ENCODE measurements around the gene FBN2. TPM values are rescaled to one million over a fixed set of nuclear protein-coding genes. Genes with fewer than 3 reads are reported as not detected.
"Not testable (repeated sequence)": the region's sequence is repeated elsewhere in the genome, so short reads cannot be mapped to it uniquely, and the experiment has no call there.

The FBN2 gene
- total RNA-seq, 1 experiment from 2014 or later = 1.6 TPM

- H3K27ac ChIP-seq (ENCODE audit: low read depth, low read length, poor library complexity, severe bottlenecking) = no peak overlapping the region
- CTCF ChIA-PET = no interaction called here
Observed at GRCh38 chr5:128462330-128462729, 75.7 kb downstream of the FBN2 start.

GRCh38 chr5:128457147-128457915, 80.7 kb downstream of the FBN2 start:
- H3K4me3 ChIP-seq (ENCODE audit: low read depth, low read length, poor library complexity, severe bottlenecking); intact Hi-C loops (cut with micrococcal nuclease; ENCODE audit: unreplicated experiment); H3K4me1 ChIP-seq (ENCODE audit: insufficient read depth, low read length, poor library complexity, severe bottlenecking); H3K36me3 ChIP-seq (ENCODE audit: insufficient read depth, low read length, poor library complexity, severe bottlenecking); DNase-seq (ENCODE audit: low spot score); CTCF ChIA-PET; H3K27me3 ChIP-seq (replicated peaks; ENCODE audit: insufficient read depth, low read depth, low read length, poor library complexity); H3K27ac ChIP-seq (ENCODE audit: low read depth, low read length, poor library complexity, severe bottlenecking); H3K9me3 ChIP-seq (ENCODE audit: low read depth, low read length, poor library complexity, severe bottlenecking); POLR2A ChIA-PET (ENCODE audit: low non-redundant PET); BruUV-seq (replicated peaks): not testable (repeated sequence)

More at GRCh38 chr5:128462330-128462729, 75.7 kb downstream of the FBN2 start:
- no TSS peak for BruUV-seq (replicated peaks)
- DNase-seq (ENCODE audit: low spot score) = no peak
- Histone ChIP-seq H3K4me1 (ENCODE audit: insufficient read depth, low read length, poor library complexity, severe bottlenecking) (no peaks in the 10 kb centered on the region), H3K4me3 (ENCODE audit: low read depth, low read length, poor library complexity, severe bottlenecking) (no peak overlapping the region), H3K27me3 (replicated peaks; ENCODE audit: insufficient read depth, low read depth, low read length, poor library complexity) (no peaks in the 10 kb centered on the region), H3K9me3 (ENCODE audit: low read depth, low read length, poor library complexity, severe bottlenecking) (no peaks in the 10 kb centered on the region), H3K36me3 (ENCODE audit: insufficient read depth, low read length, poor library complexity, severe bottlenecking) (no peaks in the 10 kb centered on the region)
- POLR2A ChIA-PET (ENCODE audit: low non-redundant PET) = no interaction called here
- no peak for TF ChIP-seq CTCF (conservative IDR thresholded peaks at IDR 0.05; ENCODE audit: low read depth, low read length)
- TF ChIP-seq EZH2 (IDR thresholded peaks at IDR 0.05; ENCODE audit: borderline replicate concordance, low read depth, low read length, poor library complexity, severe bottlenecking) = no peak
- intact Hi-C loops (cut with micrococcal nuclease; ENCODE audit: unreplicated experiment) = no loop called here

GRCh38 chr5:128455841-128456361, 82.1 kb downstream of the FBN2 start:
- intact Hi-C loops (cut with micrococcal nuclease; ENCODE audit: unreplicated experiment) = no loop called here
- Histone ChIP-seq H3K27ac (ENCODE audit: low read depth, low read length, poor library complexity, severe bottlenecking) (no peak overlapping the region), H3K9me3 (ENCODE audit: low read depth, low read length, poor library complexity, severe bottlenecking) (no peaks in the 10 kb centered on the region), H3K36me3 (ENCODE audit: insufficient read depth, low read length, poor library complexity, severe bottlenecking) (no peaks in the 10 kb centered on the region), H3K4me1 (ENCODE audit: insufficient read depth, low read length, poor library complexity, severe bottlenecking) (no peaks in the 10 kb centered on the region), H3K4me3 (ENCODE audit: low read depth, low read length, poor library complexity, severe bottlenecking) (no peak overlapping the region), H3K27me3 (replicated peaks; ENCODE audit: insufficient read depth, low read depth, low read length, poor library complexity) (no peaks in the 10 kb centered on the region)
- BruUV-seq (replicated peaks) = no TSS peak
- TF ChIP-seq EZH2 (IDR thresholded peaks at IDR 0.05; ENCODE audit: borderline replicate concordance, low read depth, low read length, poor library complexity, severe bottlenecking) (no peak), CTCF (conservative IDR thresholded peaks at IDR 0.05; ENCODE audit: low read depth, low read length) (no peak)
- peak; percentile 0 for DNase-seq (ENCODE audit: low spot score)
- ChIA-PET CTCF (no interaction called here), POLR2A (ENCODE audit: low non-redundant PET) (no interaction called here)

GRCh38 chr5:128453121-128453520, 84.9 kb downstream of the FBN2 start:
- Histone ChIP-seq H3K27me3 (replicated peaks; ENCODE audit: insufficient read depth, low read depth, low read length, poor library complexity) (no peaks in the 10 kb centered on the region), H3K27ac (ENCODE audit: low read depth, low read length, poor library complexity, severe bottlenecking) (no peak overlapping the region), H3K4me3 (ENCODE audit: low read depth, low read length, poor library complexity, severe bottlenecking) (no peak overlapping the region), H3K4me1 (ENCODE audit: insufficient read depth, low read length, poor library complexity, severe bottlenecking) (no peaks in the 10 kb centered on the region), H3K36me3 (ENCODE audit: insufficient read depth, low read length, poor library complexity, severe bottlenecking) (no peaks in the 10 kb centered on the region), H3K9me3 (ENCODE audit: low read depth, low read length, poor library complexity, severe bottlenecking) (no peaks in the 10 kb centered on the region)
- POLR2A ChIA-PET (ENCODE audit: low non-redundant PET) = no interaction called here
- CTCF ChIA-PET = no interaction called here
- intact Hi-C loops (cut with micrococcal nuclease; ENCODE audit: unreplicated experiment) = no loop called here
- DNase-seq (ENCODE audit: low spot score) = no peak
- no TSS peak for BruUV-seq (replicated peaks)
- TF ChIP-seq EZH2 (IDR thresholded peaks at IDR 0.05; ENCODE audit: borderline replicate concordance, low read depth, low read length, poor library complexity, severe bottlenecking) = no peak

GRCh38 chr5:128447224-128447623, 90.8 kb downstream of the FBN2 start:
- BruUV-seq (replicated peaks); H3K4me3 ChIP-seq (ENCODE audit: low read depth, low read length, poor library complexity, severe bottlenecking); H3K4me1 ChIP-seq (ENCODE audit: insufficient read depth, low read length, poor library complexity, severe bottlenecking); H3K27me3 ChIP-seq (replicated peaks; ENCODE audit: insufficient read depth, low read depth, low read length, poor library complexity); intact Hi-C loops (cut with micrococcal nuclease; ENCODE audit: unreplicated experiment); H3K36me3 ChIP-seq (ENCODE audit: insufficient read depth, low read length, poor library complexity, severe bottlenecking); DNase-seq (ENCODE audit: low spot score); H3K9me3 ChIP-seq (ENCODE audit: low read depth, low read length, poor library complexity, severe bottlenecking); POLR2A ChIA-PET (ENCODE audit: low non-redundant PET); CTCF ChIA-PET; H3K27ac ChIP-seq (ENCODE audit: low read depth, low read length, poor library complexity, severe bottlenecking): not testable (repeated sequence)

Measured in A673 (cell line).